ENCODE data around the gene HIVEP2.

DNA sequence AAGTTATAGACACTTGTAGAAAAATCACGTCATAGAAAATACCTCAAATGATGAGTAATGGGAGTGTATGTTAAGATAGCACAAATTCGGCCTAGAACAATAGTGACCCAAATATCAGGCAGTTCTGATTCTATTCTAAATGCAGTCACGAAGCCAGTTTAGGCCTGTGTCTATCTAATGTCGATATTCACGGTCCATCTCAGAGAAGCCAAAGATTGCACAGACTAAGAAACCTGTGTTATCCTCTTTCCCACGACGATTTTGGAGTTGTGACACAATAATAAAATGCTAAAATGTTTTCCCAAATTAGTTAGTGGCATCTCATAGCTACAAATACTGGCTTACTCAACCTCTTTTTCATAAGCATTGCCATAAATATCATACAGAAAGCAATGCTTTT, 4.0 kb downstream of the HIVEP2 start:
- TF ChIP-seq POLR2AphosphoS5 (IDR thresholded peaks at IDR 0.05) (no peak), EP300 (IDR thresholded peaks at IDR 0.05) (no peak)
- TF ChIP-seq, protein P1, sequence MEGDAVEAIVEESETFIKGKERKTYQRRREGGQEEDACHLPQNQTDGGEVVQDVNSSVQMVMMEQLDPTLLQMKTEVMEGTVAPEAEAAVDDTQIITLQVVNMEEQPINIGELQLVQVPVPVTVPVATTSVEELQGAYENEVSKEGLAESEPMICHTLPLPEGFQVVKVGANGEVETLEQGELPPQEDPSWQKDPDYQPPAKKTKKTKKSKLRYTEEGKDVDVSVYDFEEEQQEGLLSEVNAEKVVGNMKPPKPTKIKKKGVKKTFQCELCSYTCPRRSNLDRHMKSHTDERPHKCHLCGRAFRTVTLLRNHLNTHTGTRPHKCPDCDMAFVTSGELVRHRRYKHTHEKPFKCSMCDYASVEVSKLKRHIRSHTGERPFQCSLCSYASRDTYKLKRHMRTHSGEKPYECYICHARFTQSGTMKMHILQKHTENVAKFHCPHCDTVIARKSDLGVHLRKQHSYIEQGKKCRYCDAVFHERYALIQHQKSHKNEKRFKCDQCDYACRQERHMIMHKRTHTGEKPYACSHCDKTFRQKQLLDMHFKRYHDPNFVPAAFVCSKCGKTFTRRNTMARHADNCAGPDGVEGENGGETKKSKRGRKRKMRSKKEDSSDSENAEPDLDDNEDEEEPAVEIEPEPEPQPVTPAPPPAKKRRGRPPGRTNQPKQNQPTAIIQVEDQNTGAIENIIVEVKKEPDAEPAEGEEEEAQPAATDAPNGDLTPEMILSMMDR (IDR thresholded peaks at IDR 0.05), result no peak

All from stomach (tissue), 4 donors.